Measurements from ENCODE around the gene APLP2. TPM values are rescaled to one million over a fixed set of nuclear protein-coding genes. Genes with fewer than 3 reads are reported as not detected.

Gene APLP2
- total RNA-seq, 2 donors from 2014 or later = 821 to 864 TPM

- Histone ChIP-seq H3K4me3 (ENCODE audit: low read length) (peak overlapping the region; percentile 75), H3K9ac (ENCODE audit: extremely low read depth, low read length, poor library complexity, severe bottlenecking) (peak overlapping the region; percentile 74), H3K36me3 (ENCODE audit: control insufficient read depth, insufficient read depth, low read length) (peaks cover 60% of the 10 kb centered on the region), H3K9me3 (ENCODE audit: control insufficient read depth, low read length) (no peaks in the 10 kb centered on the region), H3K27me3 (ENCODE audit: control insufficient read depth, insufficient read depth, low read length, poor library complexity, severe bottlenecking) (no peaks in the 10 kb centered on the region), H3K27ac (ENCODE audit: low read depth, low read length) (peak overlapping the region; percentile 49), H3K4me1 (ENCODE audit: control insufficient read depth, insufficient read depth, low read length) (peaks cover 4% of the 10 kb centered on the region)
- H3K9me3 Mint-ChIP-seq = no peaks in the 10 kb centered on the region
- H3K4me3 Mint-ChIP-seq = peak overlapping the region; percentile 6
- DNase-seq = no peak
- peak overlapping the region; percentile 91 for H3K27ac Mint-ChIP-seq
- no peaks in the 10 kb centered on the region for H3K27me3 Mint-ChIP-seq (ENCODE audit: insufficient read depth)
- no peak for TF ChIP-seq CTCF (conservative IDR thresholded peaks at IDR 0.05)
- H3K36me3 Mint-ChIP-seq (ENCODE audit: low read depth) = peaks cover 16% of the 10 kb centered on the region
- H3K4me1 Mint-ChIP-seq = peaks cover 45% of the 10 kb centered on the region
Observed at GRCh38 chr11:130077671-130078070, 8.0 kb downstream of the APLP2 start.

- Histone ChIP-seq H3K9ac (ENCODE audit: extremely low read depth, low read length, poor library complexity, severe bottlenecking) (peak overlapping the region; percentile 74), H3K4me1 (ENCODE audit: control insufficient read depth, insufficient read depth, low read length) (peaks cover 4% of the 10 kb centered on the region), H3K27ac (ENCODE audit: low read depth, low read length) (peak overlapping the region; percentile 49), H3K36me3 (ENCODE audit: control insufficient read depth, insufficient read depth, low read length) (peaks cover 64% of the 10 kb centered on the region), H3K27me3 (ENCODE audit: control insufficient read depth, insufficient read depth, low read length, poor library complexity, severe bottlenecking) (no peaks in the 10 kb centered on the region), H3K9me3 (ENCODE audit: control insufficient read depth, low read length) (peaks cover 2% of the 10 kb centered on the region), H3K4me3 (ENCODE audit: low read length) (peak overlapping the region; percentile 75)
- Mint-ChIP-seq H3K4me1 (peaks cover 46% of the 10 kb centered on the region), H3K27ac (peak overlapping the region; percentile 16), H3K27me3 (ENCODE audit: insufficient read depth) (no peaks in the 10 kb centered on the region), H3K4me3 (peak overlapping the region; percentile 21), H3K36me3 (ENCODE audit: low read depth) (peaks cover 19% of the 10 kb centered on the region), H3K9me3 (no peaks in the 10 kb centered on the region)
- no peak for TF ChIP-seq CTCF (conservative IDR thresholded peaks at IDR 0.05)
- DNase-seq = no peak
- WGBS, 2 experiments (ENCODE audit: insufficient coverage in 1 of 2, insufficient read length in 1 of 2) = 71 to 79% methylated on average over 4 to 6 of the region's 6 CpGs
Observed at GRCh38 chr11:130078080-130078479, 8.4 kb downstream of the APLP2 start.

- no peak overlapping the region for H3K9ac ChIP-seq (ENCODE audit: extremely low read depth, low read length, poor library complexity, severe bottlenecking)
- no peak for DNase-seq
- no peaks in the 10 kb centered on the region for H3K27me3 ChIP-seq (ENCODE audit: control insufficient read depth, insufficient read depth, low read length, poor library complexity, severe bottlenecking)
- no peaks in the 10 kb centered on the region for H3K27me3 Mint-ChIP-seq (ENCODE audit: insufficient read depth)
- no peak overlapping the region for H3K27ac ChIP-seq (ENCODE audit: low read depth, low read length)
- peaks cover 20% of the 10 kb centered on the region for H3K4me1 ChIP-seq (ENCODE audit: control insufficient read depth, insufficient read depth, low read length)
- H3K36me3 ChIP-seq (ENCODE audit: control insufficient read depth, insufficient read depth, low read length) = peaks cover 81% of the 10 kb centered on the region
- TF ChIP-seq CTCF (conservative IDR thresholded peaks at IDR 0.05) = no peak
- H3K4me3 Mint-ChIP-seq = no peak overlapping the region
- peaks cover 27% of the 10 kb centered on the region for H3K9me3 Mint-ChIP-seq
- WGBS, 2 experiments (ENCODE audit: insufficient coverage in 1 of 2, insufficient read length in 1 of 2) = 94 to 97% methylated on average over 4 to 6 of the region's 6 CpGs
- H3K9me3 ChIP-seq (ENCODE audit: control insufficient read depth, low read length) = peaks cover 52% of the 10 kb centered on the region
- peaks cover 38% of the 10 kb centered on the region for H3K4me1 Mint-ChIP-seq
- no peak overlapping the region for H3K27ac Mint-ChIP-seq
- peak overlapping the region; percentile 71 for H3K4me3 ChIP-seq (ENCODE audit: low read length)
- H3K36me3 Mint-ChIP-seq (ENCODE audit: low read depth) = peaks cover 60% of the 10 kb centered on the region
Observed at GRCh38 chr11:130085671-130086290, 16.1 kb downstream of the APLP2 start.
